CD4-positive, CD25-positive, alpha-beta regulatory T cell (primary cell): ENCODE results near the gene CD8A. TPM values are rescaled to one million over a fixed set of nuclear protein-coding genes. Genes with fewer than 3 reads are reported as not detected.
A peak's percentile ranks its signal among the peaks of the same experiment; 100 is the strongest.

Experiments used
- ATAC-seq, 2 donors: fragments of 150-1000 bp; cut with Tn5 transposase; one replicate each; pipeline ENCODE4 v1.10.0; 2021; ENCODE audit warnings: low read depth in 2 of 2, moderate number of reproducible peaks in 2 of 2, moderate library complexity in 1 of 2
- DNase-seq, 3 donors: peaks; one replicate each; pipeline versions ENCODE4 v3.0.0 to v3.0.0-alpha.2; 2012 to 2022; ENCODE audit warnings: mixed read lengths in 1 of 3
- H3K27ac ChIP-seq: one replicate; pipeline ENCODE4 v1.7.0; 2013; ENCODE audit warnings: mild to moderate bottlenecking, low read length; ENCODE audit not compliant: insufficient read depth, poor library complexity, severe bottlenecking
- H3K27me3 ChIP-seq: one replicate; pipeline ENCODE4 v1.7.0; 2013; ENCODE audit warnings: low read length; ENCODE audit not compliant: control insufficient read depth, insufficient read depth
- H3K36me3 ChIP-seq: one replicate; pipeline ENCODE4 v1.7.0; 2013; ENCODE audit warnings: mild to moderate bottlenecking, low read length, moderate library complexity; ENCODE audit not compliant: control insufficient read depth, insufficient read depth
- H3K4me1 ChIP-seq: 2 replicates; pipeline ENCODE4 v1.7.0; 2013; ENCODE audit warnings: mild to moderate bottlenecking, low read length; ENCODE audit not compliant: insufficient read depth, control insufficient read depth, poor library complexity, severe bottlenecking
- H3K4me3 ChIP-seq: one replicate; pipeline ENCODE4 v1.7.0; 2013; ENCODE audit warnings: low read depth, mild to moderate bottlenecking, low read length, moderate library complexity
- H3K9me3 ChIP-seq, 2 experiments: 1 replicate in 1 of 2; 2 replicates in 1 of 2; pipeline ENCODE4 v1.7.0; 2013; ENCODE audit warnings: low read length in 2 of 2, mild to moderate bottlenecking in 1 of 2, moderate library complexity in 1 of 2; ENCODE audit not compliant: control insufficient read depth in 2 of 2
- H3K27ac Mint-ChIP-seq, 3 donors: one replicate each; pipeline ENCODE4 v1.8.0; 2020 to 2022; ENCODE audit warnings: mild to moderate bottlenecking in 3 of 3, mixed read lengths in 3 of 3, moderate library complexity in 2 of 3
- H3K27me3 Mint-ChIP-seq: one replicate; pipeline ENCODE4 v1.8.0; 2022; ENCODE audit warnings: mild to moderate bottlenecking, mixed read lengths
- H3K36me3 Mint-ChIP-seq: one replicate; pipeline ENCODE4 v1.8.0; 2020; ENCODE audit warnings: mixed read lengths
- H3K4me1 Mint-ChIP-seq, 4 donors: one replicate each; pipeline ENCODE4 v1.8.0; 2020 to 2022; ENCODE audit warnings: mixed read lengths in 4 of 4, mild to moderate bottlenecking in 1 of 4
- H3K4me3 Mint-ChIP-seq, 4 donors: one replicate each; pipeline ENCODE4 v1.8.0; 2020 to 2022; ENCODE audit warnings: mild to moderate bottlenecking in 4 of 4, mixed read lengths in 4 of 4, moderate library complexity in 3 of 4
- H3K9me3 Mint-ChIP-seq, 7 donors: one replicate each; pipeline ENCODE4 v1.8.0; 2020 to 2022; ENCODE audit warnings: mixed read lengths in 7 of 7, mild to moderate bottlenecking in 3 of 7, moderate library complexity in 2 of 7
- polyA plus RNA-seq, 4 donors: library from polyadenylated mRNA; unstranded; fragments of 300-500 nt; fragmentation: Illumina TruSeq; gene quantifications; one replicate each; pipeline ENCODE4 v1.2.3, GENCODE V29; 2021
- total RNA-seq: library from RNA; stranded (reverse); gene quantifications from one replicate; pipeline ENCODE4 v1.2.3, GENCODE V29; 2022

The CD8A gene
- total and polyA plus RNA-seq, 5 donors from 2014 or later, result 0.24 to 1.8 (median 0.57) TPM; not detected in 1

GRCh38 chr2:86770816-86771301 is 19.9 kb downstream of the CD8A start:
- peaks cover 84% of the 10 kb centered on the region for H3K36me3 ChIP-seq
- H3K4me3 Mint-ChIP-seq, result no peak overlapping the region
- H3K27me3 Mint-ChIP-seq, result no peaks in the 10 kb centered on the region
- H3K9me3 ChIP-seq, result no peaks in the 10 kb centered on the region
- H3K9me3 Mint-ChIP-seq, result no peaks in the 10 kb centered on the region
- DNase-seq (no peak), ATAC-seq (no peak)
- H3K27ac ChIP-seq, result no peak overlapping the region
- peaks cover 58% of the 10 kb centered on the region for H3K36me3 Mint-ChIP-seq
- H3K4me3 ChIP-seq, result no peak overlapping the region
- H3K4me1 ChIP-seq, result no peaks in the 10 kb centered on the region
- peaks cover 0 to 4% (median 0%) of the 10 kb centered on the region in 4 donors for H3K4me1 Mint-ChIP-seq
- H3K27me3 ChIP-seq, result no peaks in the 10 kb centered on the region
- no peak overlapping the region for H3K27ac Mint-ChIP-seq

- ATAC-seq, result no peak
- Mint-ChIP-seq H3K4me3 (peak overlapping the region in 1 of 4 donors; percentile 28), H3K27ac (no peak overlapping the region), H3K4me1 (peaks cover 1 to 6% (median 2%) of the 10 kb centered on the region in 4 donors), H3K36me3 (peaks cover 53% of the 10 kb centered on the region), H3K27me3 (no peaks in the 10 kb centered on the region), H3K9me3 (no peaks in the 10 kb centered on the region)
- no peaks in the 10 kb centered on the region for H3K4me1 ChIP-seq
- H3K9me3 ChIP-seq, result no peaks in the 10 kb centered on the region
- no peak overlapping the region for H3K27ac ChIP-seq
- H3K4me3 ChIP-seq, result no peak overlapping the region
- peaks cover 86% of the 10 kb centered on the region for H3K36me3 ChIP-seq
- H3K27me3 ChIP-seq, result no peaks in the 10 kb centered on the region
- no peak for DNase-seq
Measured at GRCh38 chr2:86769838-86770237, 20.9 kb downstream of the CD8A start.

- no peak overlapping the region for H3K4me3 ChIP-seq
- Mint-ChIP-seq H3K36me3 (peaks cover 41% of the 10 kb centered on the region), H3K4me1 (peaks cover 8 to 13% (median 9%) of the 10 kb centered on the region in 4 donors), H3K4me3 (peak overlapping the region in 1 of 4 donors; percentile 47), H3K9me3 (no peaks in the 10 kb centered on the region), H3K27me3 (no peaks in the 10 kb centered on the region), H3K27ac (no peak overlapping the region)
- H3K27ac ChIP-seq, result no peak overlapping the region
- peaks cover 71% of the 10 kb centered on the region for H3K36me3 ChIP-seq
- no peak for ATAC-seq
- no peaks in the 10 kb centered on the region for H3K27me3 ChIP-seq
- no peaks in the 10 kb centered on the region for H3K4me1 ChIP-seq
- no peaks in the 10 kb centered on the region for H3K9me3 ChIP-seq
- no peak for DNase-seq
Measured at GRCh38 chr2:86768189-86768949, 22.3 kb downstream of the CD8A start.

- H3K27ac Mint-ChIP-seq, result peak overlapping the region in 1 of 3 donors; percentile 30
- H3K4me1 Mint-ChIP-seq, result peaks cover 16 to 27% (median 19%) of the 10 kb centered on the region in 4 donors
- H3K27ac ChIP-seq, result no peak overlapping the region
- no peak overlapping the region for H3K4me3 ChIP-seq
- H3K9me3 Mint-ChIP-seq, result no peaks in the 10 kb centered on the region
- peaks cover 49% of the 10 kb centered on the region for H3K36me3 ChIP-seq
- no peak for DNase-seq
- no peaks in the 10 kb centered on the region for H3K27me3 Mint-ChIP-seq
- H3K4me1 ChIP-seq, result no peaks in the 10 kb centered on the region
- peaks cover 19% of the 10 kb centered on the region for H3K36me3 Mint-ChIP-seq
- no peaks in the 10 kb centered on the region for H3K27me3 ChIP-seq
- H3K4me3 Mint-ChIP-seq, result no peak overlapping the region
- H3K9me3 ChIP-seq, result no peaks in the 10 kb centered on the region
- ATAC-seq, result no peak
Measured at GRCh38 chr2:86765310-86765695, 25.4 kb downstream of the CD8A start.

GRCh38 chr2:86764661-86765309 is 25.9 kb downstream of the CD8A start:
- peaks cover 17% of the 10 kb centered on the region for H3K36me3 Mint-ChIP-seq
- H3K27me3 ChIP-seq, result no peaks in the 10 kb centered on the region
- H3K4me1 Mint-ChIP-seq, result peaks cover 18 to 31% (median 22%) of the 10 kb centered on the region in 4 donors
- H3K27ac Mint-ChIP-seq, result peak overlapping the region in 2 of 3 donors; percentile 30 to 83
- no peak overlapping the region for H3K27ac ChIP-seq
- no peaks in the 10 kb centered on the region for H3K9me3 Mint-ChIP-seq
- ATAC-seq (peak in 1 of 2 donors; percentile 53), DNase-seq (peak in 2 of 3 donors; percentile 34 to 71)
- H3K4me3 ChIP-seq, result no peak overlapping the region
- H3K27me3 Mint-ChIP-seq, result no peaks in the 10 kb centered on the region
- H3K4me1 ChIP-seq, result peaks cover 2% of the 10 kb centered on the region
- H3K9me3 ChIP-seq, result no peaks in the 10 kb centered on the region
- peak overlapping the region in 1 of 4 donors; percentile 47 for H3K4me3 Mint-ChIP-seq
- H3K36me3 ChIP-seq, result peaks cover 46% of the 10 kb centered on the region

GRCh38 chr2:86760371-86760770 is 30.3 kb downstream of the CD8A start:
- Histone ChIP-seq H3K27ac (no peak overlapping the region), H3K27me3 (no peaks in the 10 kb centered on the region), H3K9me3 (no peaks in the 10 kb centered on the region), H3K36me3 (peaks cover 18% of the 10 kb centered on the region), H3K4me1 (peaks cover 2% of the 10 kb centered on the region), H3K4me3 (no peak overlapping the region)
- Mint-ChIP-seq H3K4me3 (no peak overlapping the region), H3K27ac (peak overlapping the region in 2 of 3 donors; percentile 60 to 90), H3K9me3 (no peaks in the 10 kb centered on the region), H3K27me3 (no peaks in the 10 kb centered on the region), H3K4me1 (peaks cover 36 to 48% (median 40%) of the 10 kb centered on the region in 4 donors), H3K36me3 (peaks cover 20% of the 10 kb centered on the region)
- DNase-seq (no peak), ATAC-seq (no peak)

- peaks cover 2% of the 10 kb centered on the region for H3K4me1 ChIP-seq
- no peak overlapping the region for H3K27ac ChIP-seq
- H3K36me3 Mint-ChIP-seq, result peaks cover 27% of the 10 kb centered on the region
- peaks cover 33% of the 10 kb centered on the region for H3K36me3 ChIP-seq
- no peaks in the 10 kb centered on the region for H3K27me3 Mint-ChIP-seq
- H3K9me3 Mint-ChIP-seq, result no peaks in the 10 kb centered on the region
- ATAC-seq, result no peak
- peak overlapping the region in 2 of 3 donors; percentile 74 to 89 for H3K27ac Mint-ChIP-seq
- peaks cover 30 to 36% (median 33%) of the 10 kb centered on the region in 4 donors for H3K4me1 Mint-ChIP-seq
- H3K9me3 ChIP-seq, result no peaks in the 10 kb centered on the region
- no peak for DNase-seq
- H3K27me3 ChIP-seq, result no peaks in the 10 kb centered on the region
- H3K4me3 Mint-ChIP-seq, result no peak overlapping the region
- H3K4me3 ChIP-seq, result no peak overlapping the region
Measured at GRCh38 chr2:86758405-86758804, 32.3 kb downstream of the CD8A start.
